Naive thymus-derived CD4-positive, alpha-beta T cell (primary cell): ENCODE data around the gene HNF4A. TPM values are rescaled to one million over a fixed set of nuclear protein-coding genes. Genes with fewer than 3 reads are reported as not detected.
A peak's percentile ranks its signal among the peaks of the same experiment; 100 is the strongest.

Experiments
- ATAC-seq: fragments of 150-1000 bp; cut with Tn5 transposase; 2 replicates; pipeline ENCODE4 v1.10.0; 2021; ENCODE audit warnings: mild to moderate bottlenecking, moderate library complexity
- CTCF ChIA-PET: fragments of 350-600 bp; sonication (Branson Sonifier 250); formaldehyde crosslinking; loops from one replicate; lab custom pipeline; 2021; ENCODE audit warnings: antibody characterized with exemption; lab: Charles Lee
- POLR2A ChIA-PET: fragments of 350-600 bp; sonication (Branson Sonifier 250); formaldehyde crosslinking; loops from one replicate; lab custom pipeline; 2021; ENCODE audit warnings: antibody characterized with exemption, inconsistent platforms; lab: Charles Lee
- DNase-seq, 9 donors: peaks; one replicate each; pipeline versions ENCODE4 v3.0.0 to v3.0.0-alpha.2; 2020 to 2022; ENCODE audit warnings: mixed read lengths in 1 of 9
- H3K27ac ChIP-seq: one replicate; pipeline ENCODE4 v1.7.0; 2013; ENCODE audit warnings: mild to moderate bottlenecking, low read depth, low read length, moderate library complexity
- H3K27me3 ChIP-seq, 2 donors: one replicate each; pipeline ENCODE4 v1.7.0; 2013; ENCODE audit warnings: low read length in 2 of 2, mild to moderate bottlenecking in 2 of 2, moderate library complexity in 2 of 2; ENCODE audit not compliant: control insufficient read depth in 2 of 2, insufficient read depth in 2 of 2
- H3K36me3 ChIP-seq, 3 experiments: 1 replicate in 2 of 3; 2 replicates in 1 of 3; pipeline ENCODE4 v1.7.0; 2013; ENCODE audit warnings: low read length in 3 of 3, mild to moderate bottlenecking in 3 of 3, moderate library complexity in 1 of 3; ENCODE audit not compliant: insufficient read depth in 3 of 3, control insufficient read depth in 2 of 3
- H3K4me1 ChIP-seq, 2 donors: one replicate each; pipeline ENCODE4 v1.7.0; 2013; ENCODE audit warnings: low read length in 2 of 2, mild to moderate bottlenecking in 2 of 2, moderate library complexity in 1 of 2; ENCODE audit not compliant: control insufficient read depth in 2 of 2, insufficient read depth in 2 of 2
- H3K4me3 ChIP-seq: 2 replicates; pipeline ENCODE4 v1.7.0; 2013; ENCODE audit warnings: mild to moderate bottlenecking, low read length
- H3K9me3 ChIP-seq, 3 experiments: 1 replicate in 2 of 3; 2 replicates in 1 of 3; pipeline ENCODE4 v1.7.0; 2013; ENCODE audit warnings: low read length in 3 of 3; ENCODE audit not compliant: control insufficient read depth in 2 of 3
- H3K27ac Mint-ChIP-seq, 9 donors: one replicate each; pipeline ENCODE4 v1.8.0; 2020 to 2022; ENCODE audit warnings: mixed read lengths in 9 of 9, mild to moderate bottlenecking in 8 of 9, moderate library complexity in 5 of 9, inconsistent platforms in 2 of 9
- H3K27me3 Mint-ChIP-seq, 5 donors: one replicate each; pipeline ENCODE4 v1.8.0; 2021 to 2022; ENCODE audit warnings: mixed read lengths in 5 of 5, mild to moderate bottlenecking in 1 of 5
- H3K36me3 Mint-ChIP-seq, 5 donors: one replicate each; pipeline ENCODE4 v1.8.0; 2020 to 2022; ENCODE audit warnings: mixed read lengths in 5 of 5, mild to moderate bottlenecking in 3 of 5, inconsistent platforms in 1 of 5
- H3K4me1 Mint-ChIP-seq, 7 donors: one replicate each; pipeline ENCODE4 v1.8.0; 2020 to 2022; ENCODE audit warnings: mixed read lengths in 7 of 7, mild to moderate bottlenecking in 3 of 7, inconsistent platforms in 1 of 7
- H3K4me3 Mint-ChIP-seq, 10 donors: one replicate each; pipeline ENCODE4 v1.8.0; 2020 to 2022; ENCODE audit warnings: mild to moderate bottlenecking in 10 of 10, mixed read lengths in 10 of 10, moderate library complexity in 6 of 10, inconsistent platforms in 2 of 10
- H3K9me3 Mint-ChIP-seq, 11 donors: one replicate each; pipeline ENCODE4 v1.8.0; 2020 to 2022; ENCODE audit warnings: mixed read lengths in 11 of 11, mild to moderate bottlenecking in 4 of 11, inconsistent platforms in 1 of 11, moderate library complexity in 1 of 11
- intact Hi-C, 2 donors: fragments of 100-400 bp; cut with micrococcal nuclease; formaldehyde crosslinking; loops; one replicate each; pipeline ENCODE4 v1.15.1; 2023
- microRNA-seq: library from miRNA; unstranded; fragments of <30 nt; microRNA quantifications from one replicate; pipeline ENCODE4 v1.2.0, GENCODE V29; 2022; ENCODE audit warnings: borderline microRNAs expressed
- polyA plus RNA-seq, 2 donors: library from polyadenylated mRNA; unstranded; fragments of 300-500 nt; fragmentation: Illumina TruSeq; gene quantifications; one replicate each; pipeline ENCODE4 v1.2.3, GENCODE V29; 2021
- total RNA-seq, 6 experiments: library from RNA in 5 of 6; stranded (reverse) in 5 of 6; gene quantifications; 1 replicate in 5 of 6; 2 replicates in 1 of 6; pipeline ENCODE4 v1.2.3 and lab custom pipeline; 2021 to 2026

Gene HNF4A
- total and polyA plus RNA-seq, 7 experiments from 2014 or later = not detected

DNA sequence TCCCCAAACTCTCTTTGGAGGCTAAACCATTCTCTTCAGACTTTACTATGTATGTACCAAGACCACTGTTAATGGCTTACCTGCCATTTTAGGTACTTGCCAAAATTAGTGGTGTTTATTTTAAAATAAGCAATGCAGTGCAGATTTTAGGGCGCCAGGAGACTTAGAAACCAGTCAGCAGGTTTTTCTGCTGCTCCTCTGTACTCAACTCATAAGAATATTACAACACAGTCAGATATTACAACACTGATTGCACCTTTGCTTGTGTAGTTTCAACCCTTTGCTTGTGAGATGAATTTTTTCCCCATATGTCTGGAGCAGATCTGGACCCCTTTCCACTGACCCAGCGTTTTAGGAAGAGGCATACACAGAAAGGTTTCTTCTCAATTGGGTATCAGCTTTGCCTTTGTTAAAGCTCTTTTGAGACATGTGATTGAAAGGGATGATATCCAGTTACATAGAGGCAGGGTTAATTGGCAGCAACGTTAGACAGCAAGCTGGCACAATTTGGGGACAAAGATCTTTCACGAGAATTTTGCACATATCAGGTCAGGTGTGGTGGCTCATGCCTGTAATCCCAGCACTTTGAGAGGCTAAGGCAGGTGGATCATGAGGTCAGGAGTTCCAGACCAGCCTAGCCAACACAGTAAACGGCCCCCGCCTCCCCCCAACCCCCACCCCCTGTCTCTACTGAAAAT is 126.4 kb downstream of the HNF4A start:
- H3K27me3 Mint-ChIP-seq = no peaks in the 10 kb centered on the region
- no peak overlapping the region for H3K27ac ChIP-seq
- ATAC-seq = no peak
- peaks cover 0 to 1% of the 10 kb centered on the region in 2 donors for H3K4me1 ChIP-seq
- H3K36me3 Mint-ChIP-seq = peaks cover 5 to 43% (median 12%) of the 10 kb centered on the region in 5 donors
- no peak overlapping the region for H3K4me3 ChIP-seq
- H3K9me3 ChIP-seq = no peaks in the 10 kb centered on the region
- intact Hi-C loops = no loop called here
- peak overlapping the region in 3 of 9 donors; percentile 5 to 73 (median 17) for H3K27ac Mint-ChIP-seq
- H3K4me1 Mint-ChIP-seq = peaks cover 5 to 34% (median 10%) of the 10 kb centered on the region in 7 donors
- H3K9me3 Mint-ChIP-seq = no peaks in the 10 kb centered on the region
- ChIA-PET CTCF (interaction anchor here (0.5 kb wide), 1 partner anchor 98 kb away, joined by 3 read pairs; no protein-coding TSS in a partner anchor), POLR2A (no interaction called here)
- H3K27me3 ChIP-seq = no peaks in the 10 kb centered on the region
- H3K36me3 ChIP-seq = peaks cover 0 to 51% (median 8%) of the 10 kb centered on the region in 3 experiments
- no peak overlapping the region for H3K4me3 Mint-ChIP-seq
- DNase-seq = no peak

- Mint-ChIP-seq H3K4me3 (no peak overlapping the region), H3K27ac (peak overlapping the region in 3 of 9 donors; percentile 13 to 66 (median 30)), H3K9me3 (no peaks in the 10 kb centered on the region), H3K4me1 (peaks cover 0 to 26% (median 5%) of the 10 kb centered on the region in 7 donors), H3K36me3 (peaks cover 5 to 43% (median 12%) of the 10 kb centered on the region in 5 donors), H3K27me3 (no peaks in the 10 kb centered on the region)
- Histone ChIP-seq H3K4me1 (no peaks in the 10 kb centered on the region), H3K4me3 (no peak overlapping the region), H3K27me3 (no peaks in the 10 kb centered on the region), H3K27ac (no peak overlapping the region), H3K36me3 (peaks cover 0 to 58% (median 8%) of the 10 kb centered on the region in 3 experiments), H3K9me3 (no peaks in the 10 kb centered on the region)
- CTCF ChIA-PET = no interaction called here
- intact Hi-C loops = no loop called here
- ATAC-seq (no peak), DNase-seq (no peak)
- POLR2A ChIA-PET = no interaction called here
Measured at GRCh38 chr20:44483112-44483511, 127.6 kb downstream of the HNF4A start.

Small RNA genes within 50 kb of the gene (microRNA-seq; reads per million reads assigned to microRNA genes)
- not detected for gene MIR3646

Other genes with a start within 250 kb of the HNF4A start
- under 1 TPM in 2 of 5 experiments, not detected in 3; 0.07 to 0.17 TPM for gene JPH2, start 168.5 kb upstream of the HNF4A start, total RNA-seq
- not detected for gene JPH2, start 168.5 kb upstream of the HNF4A start, polyA plus RNA-seq
- gene OSER1, start 144.9 kb upstream of the HNF4A start, total RNA-seq = 100 to 1,000 TPM in 1 of 5 experiments, 10 to 100 TPM in 4; 25.0 to 115 (median 43.0) TPM
- gene OSER1, start 144.9 kb upstream of the HNF4A start, polyA plus RNA-seq = 10 to 100 TPM; 36.2 to 62.0 TPM
- gene GDAP1L1, start 108.4 kb upstream of the HNF4A start, total RNA-seq = not detected
- gene GDAP1L1, start 108.4 kb upstream of the HNF4A start, polyA plus RNA-seq = not detected
- 1 to 10 TPM; 3.1 to 7.9 (median 5.0) TPM for gene FITM2, start 44.5 kb upstream of the HNF4A start, total RNA-seq
- 1 to 10 TPM; 1.7 to 3.1 TPM for gene FITM2, start 44.5 kb upstream of the HNF4A start, polyA plus RNA-seq
- gene R3HDML, start 18.7 kb upstream of the HNF4A start, total RNA-seq = not detected
- not detected for gene R3HDML, start 18.7 kb upstream of the HNF4A start, polyA plus RNA-seq
- gene TTPAL, start 120.2 kb downstream of the HNF4A start, total RNA-seq = 10 to 100 TPM; 12.0 to 20.7 (median 17.0) TPM
- gene TTPAL, start 120.2 kb downstream of the HNF4A start, polyA plus RNA-seq = 10 to 100 TPM in 1 of 2 donors, 1 to 10 TPM in 1; 8.8 to 14.2 TPM
- gene SERINC3, start 166.4 kb downstream of the HNF4A start, total RNA-seq = 10 to 100 TPM; 59.7 to 85.3 (median 78.9) TPM
- gene SERINC3, start 166.4 kb downstream of the HNF4A start, polyA plus RNA-seq = 100 to 1,000 TPM; 188 to 199 TPM
- gene PKIG, start 226.9 kb downstream of the HNF4A start, total RNA-seq = 1 to 10 TPM; 1.9 to 6.0 (median 2.9) TPM
- 1 to 10 TPM; 2.9 to 3.6 TPM for gene PKIG, start 226.9 kb downstream of the HNF4A start, polyA plus RNA-seq